Measurements from ENCODE around the gene GAS7.
A peak's percentile ranks its signal among the peaks of the same experiment; 100 is the strongest.

GAS7 gene

DNA sequence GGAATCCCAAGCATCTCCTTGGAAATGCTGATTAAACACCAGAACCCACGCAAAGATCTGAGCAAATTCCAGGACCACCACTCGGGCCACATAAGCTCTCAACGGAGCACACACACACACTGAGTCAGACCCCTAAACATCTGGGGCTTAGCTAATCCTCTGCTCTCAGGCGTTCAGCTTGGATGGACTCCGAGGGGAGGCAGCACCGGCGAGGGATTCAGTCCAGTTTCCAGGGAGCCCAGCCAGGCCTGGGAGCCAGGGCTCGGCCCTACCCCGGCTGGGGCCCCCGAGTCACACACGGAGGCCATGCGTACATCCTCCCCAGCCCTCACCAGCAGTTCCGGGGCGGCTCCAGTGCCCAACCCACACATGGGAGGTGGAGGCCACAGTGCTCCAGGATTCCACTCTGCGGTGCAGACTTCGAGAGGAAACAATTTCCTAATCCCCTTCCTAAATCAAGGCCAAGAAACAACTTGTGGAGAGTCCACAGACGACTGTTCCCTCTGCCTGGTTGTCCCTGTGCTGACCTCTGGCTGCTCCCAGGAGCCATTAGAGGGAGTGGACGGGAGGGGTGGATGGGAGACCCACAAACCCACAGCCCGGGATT, 70.5 kb downstream of the GAS7 start:
- DNase-seq = no peak

GRCh38 chr17:10126616-10127501, 71.5 kb downstream of the GAS7 start:
- no peak for DNase-seq

GRCh38 chr17:10126276-10126615, 72.2 kb downstream of the GAS7 start:
- no peak for DNase-seq

GRCh38 chr17:10125531-10126275, 72.7 kb downstream of the GAS7 start:
- no peak for DNase-seq

DNA sequence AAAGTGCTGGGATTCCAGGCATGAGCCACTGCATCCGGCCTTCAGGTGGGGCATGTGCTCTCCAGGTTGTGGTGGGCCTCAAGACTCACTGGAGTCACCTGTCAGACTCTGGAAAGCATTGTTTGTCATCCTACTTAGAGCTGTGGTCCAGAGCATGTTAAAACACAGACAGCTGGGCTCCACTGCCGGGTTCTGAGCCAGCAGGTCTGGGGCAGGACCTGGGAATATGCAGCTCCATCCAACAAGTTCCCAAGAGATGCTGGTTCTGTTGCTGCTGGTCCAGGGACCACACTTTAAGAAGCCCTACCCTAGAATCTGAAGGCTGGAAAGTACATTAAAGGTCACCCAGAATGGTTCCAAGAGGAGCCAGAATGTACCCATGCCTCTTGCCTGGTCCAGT, 75.3 kb downstream of the GAS7 start:
- no peak for DNase-seq

DNA sequence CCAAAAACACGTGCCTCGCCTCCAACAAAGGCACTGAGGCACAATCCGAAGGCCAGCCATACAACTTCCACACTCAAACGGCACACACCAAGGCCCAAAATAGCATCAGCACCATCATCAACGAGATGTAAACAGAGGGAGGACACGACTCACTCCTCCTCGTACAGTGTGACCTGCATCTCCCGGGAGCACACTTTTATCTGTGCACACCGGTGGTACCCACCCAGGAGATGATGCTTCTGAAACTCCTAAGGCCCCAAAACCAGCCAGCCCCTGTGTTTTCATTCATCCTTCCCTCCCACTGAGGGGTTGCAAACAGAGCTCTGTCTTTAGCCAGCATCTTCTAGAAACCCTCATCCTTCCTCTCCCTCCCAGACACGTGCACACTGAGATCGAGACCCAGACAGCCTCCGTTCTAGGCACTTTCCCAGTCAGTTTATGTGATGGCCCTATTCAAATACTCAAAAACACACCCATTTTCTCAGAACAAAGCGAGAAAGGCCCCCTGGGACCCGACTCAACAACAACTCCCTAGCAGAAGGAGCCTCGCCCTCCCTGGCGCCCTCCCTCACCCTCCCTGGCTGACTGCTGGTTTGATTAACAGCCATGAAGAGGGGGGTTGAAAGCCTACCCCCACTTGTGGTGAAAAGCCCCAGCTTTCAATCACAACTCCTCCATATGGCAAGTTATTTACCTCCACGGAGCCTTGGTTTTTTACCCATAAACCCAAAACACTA, 76.3 kb downstream of the GAS7 start:
- DNase-seq = no peak

DNA sequence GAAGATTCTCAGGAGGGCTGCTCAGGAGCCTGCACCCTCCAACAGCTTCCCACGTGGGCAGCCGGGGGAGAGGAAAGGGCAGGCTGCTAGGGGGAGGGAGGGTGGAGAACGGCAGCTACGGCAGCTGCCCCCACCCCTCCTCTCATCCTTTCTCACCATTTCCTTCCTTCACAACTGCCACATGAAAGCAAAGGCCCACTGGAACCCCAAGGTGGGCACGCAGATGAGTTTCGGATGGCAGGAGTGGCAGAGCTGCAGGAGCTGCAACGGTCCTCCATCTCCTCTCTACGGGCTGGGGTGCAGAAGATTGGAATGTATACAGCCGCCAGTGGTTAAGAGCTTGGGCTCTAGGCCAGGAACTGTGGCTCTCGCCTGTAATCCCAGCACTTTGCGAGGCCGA, 77.7 kb downstream of the GAS7 start:
- DNase-seq = no peak

GRCh38 chr17:10120109-10120485, 78.3 kb downstream of the GAS7 start:
- DNase-seq = no peak

DNA sequence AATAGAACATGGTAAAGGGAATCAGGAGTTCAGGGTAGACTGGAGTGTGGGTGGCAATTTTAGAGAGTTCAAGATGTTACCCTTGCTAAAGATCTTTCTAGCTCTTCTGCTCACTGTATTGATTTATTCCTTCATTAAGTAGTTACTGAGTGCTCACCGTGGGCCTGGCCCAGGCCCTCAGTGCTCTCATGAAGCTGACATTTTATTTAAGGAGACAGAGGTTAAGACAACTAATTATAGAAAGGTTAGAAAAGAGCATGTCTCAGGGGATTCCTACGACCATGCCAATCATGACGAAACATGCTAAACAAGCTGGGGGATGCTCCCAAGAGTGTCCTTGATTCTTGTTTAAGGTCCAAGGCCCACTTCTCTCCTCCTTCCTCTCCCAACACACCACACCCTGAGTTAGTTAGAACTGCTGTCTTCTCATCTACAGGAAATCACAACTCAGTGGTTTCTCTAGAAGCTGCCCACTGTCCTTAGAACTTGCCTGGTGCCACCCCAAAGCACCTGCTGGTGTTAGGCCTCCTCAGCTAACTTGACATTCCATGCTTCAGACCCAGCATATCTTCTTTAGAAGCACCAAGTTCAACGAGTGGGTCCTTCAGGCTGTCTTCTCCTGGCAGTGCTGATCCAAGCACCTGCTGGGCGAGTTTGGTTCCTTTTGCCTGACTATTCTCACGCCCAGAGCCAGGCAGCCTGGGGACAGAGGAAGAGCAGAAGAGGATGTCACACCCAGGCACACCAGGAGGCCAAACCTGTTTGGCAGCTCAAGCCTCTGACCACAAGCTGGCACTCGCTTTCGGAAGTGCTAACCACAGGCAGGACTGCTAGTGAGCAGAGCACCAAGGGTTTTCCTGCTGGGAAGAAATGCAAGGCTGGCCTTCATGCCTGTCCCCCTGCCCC, 79.0 kb downstream of the GAS7 start:
- no peak for DNase-seq

DNA sequence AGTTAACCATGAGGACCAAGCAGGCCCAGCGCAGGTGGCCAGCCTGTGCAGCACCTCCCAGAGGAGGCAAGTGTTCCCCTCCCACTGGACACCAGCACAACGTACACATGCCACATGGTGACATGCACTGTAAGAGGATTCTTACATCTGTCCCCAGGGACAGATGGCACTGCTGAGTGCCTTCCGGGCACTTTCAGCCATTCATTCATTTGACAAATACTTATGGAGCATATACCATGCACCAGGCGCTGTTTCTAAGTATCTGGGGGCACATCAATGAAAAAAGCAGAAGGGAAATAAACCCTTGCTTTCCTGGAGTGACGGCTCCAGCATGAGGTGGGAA, 79.6 kb downstream of the GAS7 start:
- no peak for DNase-seq

GRCh38 chr17:10117581-10118001, 80.8 kb downstream of the GAS7 start:
- DNase-seq = no peak

DNA sequence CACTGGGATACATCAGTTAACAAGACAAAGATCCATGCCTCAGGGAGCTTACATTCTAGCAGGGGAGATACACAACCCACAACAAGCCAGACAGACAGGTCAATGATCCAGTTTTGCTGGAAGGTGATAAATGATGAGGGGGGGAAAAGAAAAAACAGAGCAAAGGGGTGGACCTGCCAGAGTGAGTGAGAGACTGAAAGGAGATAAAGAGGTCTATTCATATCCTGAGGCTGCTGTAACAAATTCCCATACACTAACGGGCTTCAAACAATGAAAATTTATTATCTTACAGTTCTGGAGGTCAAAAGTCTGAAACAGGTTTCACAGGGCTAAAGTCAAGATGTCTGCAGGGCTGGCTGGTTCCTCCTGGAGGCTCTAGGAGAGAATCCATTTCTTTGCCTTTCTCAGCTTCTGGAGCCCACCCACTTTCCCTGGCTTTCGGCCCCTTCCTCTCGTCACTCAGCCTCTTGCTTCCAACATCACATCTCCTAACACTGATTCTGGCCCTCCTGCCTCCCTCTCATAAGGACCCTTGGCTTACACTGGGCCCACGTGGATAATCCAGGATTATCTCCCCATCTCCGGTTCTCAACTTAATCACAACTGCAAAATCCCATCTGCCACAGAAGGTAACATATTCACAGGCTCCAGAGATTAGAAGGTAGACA, 81.5 kb downstream of the GAS7 start:
- DNase-seq = no peak

DNA sequence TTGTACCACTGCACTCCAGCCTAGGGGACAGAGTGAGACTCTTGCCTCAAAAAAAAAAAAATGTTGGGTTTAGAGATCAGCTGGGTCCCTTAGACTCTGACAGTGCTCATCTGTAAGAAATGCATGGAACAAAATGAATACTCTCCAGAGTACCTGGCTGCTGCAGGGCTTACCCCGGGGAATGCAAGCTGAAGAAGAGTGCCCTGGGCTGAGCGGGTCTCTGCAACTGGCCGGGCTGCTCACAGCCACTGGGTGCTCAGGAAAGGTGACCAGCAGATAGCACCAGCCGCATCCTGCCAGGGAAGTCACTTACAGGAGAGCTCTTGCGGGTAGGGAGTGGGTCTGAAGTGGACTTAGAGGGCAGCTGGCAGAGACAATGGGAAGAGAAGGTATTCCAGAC, 82.1 kb downstream of the GAS7 start:
- DNase-seq = no peak

DNA sequence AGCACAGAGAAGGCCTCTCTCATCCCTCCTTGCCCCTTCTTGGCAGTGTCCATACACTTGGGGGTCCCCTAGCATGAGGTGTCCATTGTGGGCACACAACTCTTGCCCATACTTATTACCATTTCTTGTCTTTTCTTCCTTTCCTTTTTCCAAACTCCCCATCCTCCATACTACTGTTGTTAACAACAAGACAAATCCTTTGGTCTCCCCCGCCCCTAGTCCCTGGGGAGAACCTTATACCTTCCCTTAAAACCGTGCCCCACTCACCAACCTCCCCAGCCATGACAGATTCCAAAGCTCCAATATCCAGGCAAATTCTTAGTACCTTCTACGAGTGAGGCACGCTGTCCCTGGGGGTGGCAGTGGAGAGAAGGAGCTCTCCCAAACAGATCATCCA, 82.9 kb downstream of the GAS7 start:
- DNase-seq = no peak

DNA sequence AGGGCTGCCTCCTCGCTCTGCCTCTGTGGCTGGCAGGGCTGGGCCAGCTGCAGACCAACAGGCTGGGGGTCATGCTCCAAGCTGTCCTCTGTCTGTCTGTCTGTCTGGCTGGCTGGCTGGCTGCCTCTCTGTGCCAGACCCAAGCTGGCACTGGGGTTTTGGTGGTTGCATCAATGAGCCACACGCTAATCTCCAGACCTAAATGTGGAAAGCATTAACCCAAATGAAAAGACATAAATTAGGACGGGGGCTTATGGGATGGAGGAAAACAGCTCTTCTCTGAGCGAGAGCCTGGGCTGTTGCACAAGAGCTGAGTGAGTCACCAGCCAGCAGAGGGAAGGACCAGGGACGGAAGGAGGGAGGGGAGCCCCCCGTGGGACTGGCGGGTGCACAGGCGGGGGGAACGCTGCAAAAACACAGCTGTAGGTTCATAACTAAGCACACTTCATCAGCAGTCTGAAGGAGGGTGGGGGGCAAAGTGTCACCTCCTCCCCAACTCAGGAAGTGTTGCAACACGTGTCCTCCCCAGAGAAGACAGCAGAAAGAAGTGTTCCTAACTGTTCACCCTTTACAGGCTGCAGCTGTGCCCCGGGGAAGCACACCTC, 83.4 kb downstream of the GAS7 start:
- DNase-seq = peak; percentile 79

GRCh38 chr17:10112962-10113361, 85.4 kb downstream of the GAS7 start:
- DNase-seq = no peak

DNA sequence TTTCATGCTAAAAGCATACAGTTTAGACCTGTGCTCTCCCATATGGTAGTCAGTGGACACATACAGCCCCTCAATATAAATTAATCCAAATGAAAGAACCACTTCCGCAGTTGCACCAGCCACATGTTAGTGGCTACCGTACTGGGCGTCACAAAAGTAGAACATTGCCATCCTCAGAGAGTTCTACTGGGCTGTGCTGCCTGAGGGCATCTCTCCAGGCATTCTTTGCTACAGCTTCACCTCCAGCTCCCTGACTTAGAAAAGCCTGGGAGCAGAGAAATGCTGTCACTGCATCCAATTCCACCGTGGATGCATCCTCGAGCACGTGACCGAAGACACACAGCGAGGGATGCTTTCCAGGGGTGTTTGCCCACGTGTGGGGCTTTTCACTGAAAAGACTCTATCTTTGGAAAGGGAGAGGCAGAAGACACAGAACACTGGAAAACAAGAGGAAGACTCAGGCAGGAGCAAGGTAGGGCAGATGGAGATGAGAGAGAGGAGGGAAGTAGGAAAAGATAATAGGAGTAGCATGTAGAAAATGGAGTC, 86.4 kb downstream of the GAS7 start:
- no peak for DNase-seq

DNA sequence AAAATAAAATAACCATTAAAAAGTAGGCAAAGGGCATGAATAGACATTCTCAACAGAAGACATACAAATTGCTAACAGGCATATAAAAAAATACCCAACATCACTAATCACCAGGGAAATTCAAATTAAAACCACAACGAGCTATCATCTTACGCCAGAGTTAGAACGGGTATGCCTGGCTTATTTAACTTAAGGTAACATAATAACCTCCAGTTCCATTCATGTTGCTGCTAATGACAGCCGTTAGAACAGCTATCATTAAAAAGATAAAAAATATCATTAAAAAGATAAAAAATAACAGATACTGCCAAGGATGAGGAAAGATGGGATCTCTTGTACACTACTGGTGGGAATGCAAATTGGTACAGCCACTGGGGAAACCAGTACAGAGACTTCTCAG, 89.3 kb downstream of the GAS7 start:
- DNase-seq = no peak

DNA sequence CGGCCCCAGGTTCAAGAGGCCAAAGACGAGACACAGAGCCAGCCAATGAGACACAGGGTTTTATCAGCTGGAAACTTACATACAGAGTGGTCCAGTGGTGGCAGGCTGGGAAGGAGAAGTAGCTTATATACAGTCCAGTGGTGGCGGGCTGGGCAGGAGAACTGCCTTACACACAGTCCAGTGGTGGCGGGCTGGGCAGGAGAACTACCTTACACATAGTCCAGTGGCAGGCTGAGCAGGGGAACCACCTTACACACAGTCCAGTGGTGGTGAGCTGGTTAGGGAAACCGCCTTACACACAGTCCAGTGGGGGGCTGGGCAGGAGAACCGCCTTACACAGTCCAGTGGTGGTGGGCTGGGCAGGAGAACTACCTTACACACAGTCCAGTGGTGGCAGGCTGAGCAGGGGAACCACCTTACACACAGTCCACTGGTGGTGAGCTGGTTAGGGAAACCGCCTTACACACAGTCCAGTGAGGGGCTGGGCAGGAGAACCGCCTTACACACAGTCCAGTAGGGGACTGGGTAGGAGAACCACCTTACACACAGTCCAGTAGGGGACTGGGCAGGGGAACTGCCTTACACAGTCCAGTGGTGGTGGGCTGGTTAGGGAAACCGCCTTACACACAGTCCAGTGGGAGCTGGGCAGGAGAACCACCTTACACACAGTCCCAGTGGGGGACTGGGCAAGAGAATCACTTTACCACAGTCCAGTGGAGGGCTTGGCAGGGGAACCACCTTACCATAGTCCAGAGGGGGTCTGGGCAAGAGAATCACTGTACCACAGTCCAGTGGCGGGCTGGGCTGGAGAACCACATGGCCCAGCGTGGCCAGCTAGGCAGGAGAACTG, 90.9 kb downstream of the GAS7 start:
- no peak for DNase-seq

DNA sequence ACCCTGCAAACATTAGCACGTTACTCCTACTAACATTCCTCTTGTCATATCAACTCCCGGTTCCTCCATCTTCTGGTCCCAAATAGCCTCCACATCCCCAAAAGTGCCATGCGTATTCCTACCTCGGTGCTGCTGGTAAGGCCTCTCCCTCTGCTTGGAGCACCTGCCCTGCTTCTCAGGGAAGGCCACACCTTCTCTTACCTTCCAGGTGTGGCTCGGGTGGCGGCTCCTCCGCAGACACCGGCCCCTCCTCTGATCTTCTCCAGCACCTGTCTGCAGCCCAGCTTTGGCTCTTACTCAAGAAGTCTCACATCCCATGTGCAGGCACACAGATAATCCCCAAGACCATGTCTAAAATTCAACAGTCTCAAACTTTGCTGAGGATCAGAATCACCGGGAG, 92.3 kb downstream of the GAS7 start:
- DNase-seq = no peak

All from activated CD8-positive, alpha-beta memory T cell treated with anti-CD3 and anti-CD28 coated beads, Interleukin-2, amount 50 U/mL, for 4 hours (primary cell).